GM21367 (cell line): Measurements from ENCODE around the gene DNAAF8.

Source experiments
- ATAC-seq: cut with Tn5 transposase; IDR thresholded peaks from one replicate; pipeline ENCODE4 v1.9.1; 2021; ENCODE audit not compliant: unreplicated experiment

DNAAF8 gene

GRCh38 chr16:4695473-4696171 lies 38.7 kb upstream of the DNAAF8 start:
- ATAC-seq, result no peak

GRCh38 chr16:4696172-4696904 lies 38.0 kb upstream of the DNAAF8 start:
- ATAC-seq, result no peak

GRCh38 chr16:4696905-4697847 lies 37.2 kb upstream of the DNAAF8 start:
- no peak for ATAC-seq

- ATAC-seq, result no peak
These were observed 36.5 kb upstream of the DNAAF8 start for GRCh38 chr16:4697848-4698291.

- no peak for ATAC-seq
These were observed 35.9 kb upstream of the DNAAF8 start for GRCh38 chr16:4698321-4699045.

GRCh38 chr16:4699046-4699556 lies 35.2 kb upstream of the DNAAF8 start:
- ATAC-seq, result no peak

- ATAC-seq, result no peak
These were observed 33.8 kb upstream of the DNAAF8 start for GRCh38 chr16:4700380-4700996.

- no peak for ATAC-seq
These were observed 33.2 kb upstream of the DNAAF8 start for GRCh38 chr16:4700997-4701743.

- no peak for ATAC-seq
These were observed 32.4 kb upstream of the DNAAF8 start for GRCh38 chr16:4701791-4702465.

GRCh38 chr16:4702466-4702808 lies 31.9 kb upstream of the DNAAF8 start:
- ATAC-seq, result no peak

- no peak for ATAC-seq
These were observed 30.4 kb upstream of the DNAAF8 start for GRCh38 chr16:4703906-4704305.

- ATAC-seq, result no peak
These were observed 29.8 kb upstream of the DNAAF8 start for GRCh38 chr16:4704491-4704890.

GRCh38 chr16:4704913-4705312 lies 29.4 kb upstream of the DNAAF8 start:
- ATAC-seq, result no peak

- ATAC-seq, result no peak
These were observed 27.5 kb upstream of the DNAAF8 start for GRCh38 chr16:4706871-4707270.

GRCh38 chr16:4709481-4709880 lies 24.9 kb upstream of the DNAAF8 start:
- no peak for ATAC-seq

GRCh38 chr16:4713663-4714501 lies 20.5 kb upstream of the DNAAF8 start:
- ATAC-seq, result no peak

- no peak for ATAC-seq
These were observed 19.3 kb upstream of the DNAAF8 start for GRCh38 chr16:4714996-4715395.

- ATAC-seq, result no peak
These were observed 15.9 kb upstream of the DNAAF8 start for GRCh38 chr16:4718466-4718865.
